Measurements from ENCODE around the gene B4GAT1.

GRCh38 chr11:66327171-66328030 lies 20.0 kb downstream of the B4GAT1 start:
- TF ChIP-seq, protein P1, sequence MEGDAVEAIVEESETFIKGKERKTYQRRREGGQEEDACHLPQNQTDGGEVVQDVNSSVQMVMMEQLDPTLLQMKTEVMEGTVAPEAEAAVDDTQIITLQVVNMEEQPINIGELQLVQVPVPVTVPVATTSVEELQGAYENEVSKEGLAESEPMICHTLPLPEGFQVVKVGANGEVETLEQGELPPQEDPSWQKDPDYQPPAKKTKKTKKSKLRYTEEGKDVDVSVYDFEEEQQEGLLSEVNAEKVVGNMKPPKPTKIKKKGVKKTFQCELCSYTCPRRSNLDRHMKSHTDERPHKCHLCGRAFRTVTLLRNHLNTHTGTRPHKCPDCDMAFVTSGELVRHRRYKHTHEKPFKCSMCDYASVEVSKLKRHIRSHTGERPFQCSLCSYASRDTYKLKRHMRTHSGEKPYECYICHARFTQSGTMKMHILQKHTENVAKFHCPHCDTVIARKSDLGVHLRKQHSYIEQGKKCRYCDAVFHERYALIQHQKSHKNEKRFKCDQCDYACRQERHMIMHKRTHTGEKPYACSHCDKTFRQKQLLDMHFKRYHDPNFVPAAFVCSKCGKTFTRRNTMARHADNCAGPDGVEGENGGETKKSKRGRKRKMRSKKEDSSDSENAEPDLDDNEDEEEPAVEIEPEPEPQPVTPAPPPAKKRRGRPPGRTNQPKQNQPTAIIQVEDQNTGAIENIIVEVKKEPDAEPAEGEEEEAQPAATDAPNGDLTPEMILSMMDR (IDR thresholded peaks at IDR 0.05): no peak
- TF ChIP-seq EZH2 (IDR thresholded peaks at IDR 0.05): no peak
